Gastroesophageal sphincter (tissue), 3 donors: ENCODE data around the gene SCAI.

Experiments
- POLR2A ChIP-seq, 2 donors: fragments of 450-650 bp; IDR thresholded peaks; one replicate each; pipeline ENCODE4 v1.6.1; 2017; ENCODE audit warnings: antibody characterized with exemption in 2 of 2, mild to moderate bottlenecking in 2 of 2, moderate library complexity in 1 of 2
- POLR2AphosphoS5 ChIP-seq: sonication (generic); formaldehyde crosslinking; IDR thresholded peaks from one replicate; pipeline ENCODE4 v1.6.1; 2017; ENCODE audit warnings: antibody characterized with exemption
- TF ChIP-seq, protein P1 (sequence below), 4 experiments: fragments of 200-600 bp in 2 of 4; fragments of 450-650 bp in 2 of 4; sonication (generic) in 1 of 4; IDR thresholded peaks; one replicate each; pipeline ENCODE4 v1.5.1; 2017 to 2019; ENCODE audit warnings: antibody characterized with exemption in 4 of 4, mild to moderate bottlenecking in 2 of 4, moderate library complexity in 2 of 4

DNA sequence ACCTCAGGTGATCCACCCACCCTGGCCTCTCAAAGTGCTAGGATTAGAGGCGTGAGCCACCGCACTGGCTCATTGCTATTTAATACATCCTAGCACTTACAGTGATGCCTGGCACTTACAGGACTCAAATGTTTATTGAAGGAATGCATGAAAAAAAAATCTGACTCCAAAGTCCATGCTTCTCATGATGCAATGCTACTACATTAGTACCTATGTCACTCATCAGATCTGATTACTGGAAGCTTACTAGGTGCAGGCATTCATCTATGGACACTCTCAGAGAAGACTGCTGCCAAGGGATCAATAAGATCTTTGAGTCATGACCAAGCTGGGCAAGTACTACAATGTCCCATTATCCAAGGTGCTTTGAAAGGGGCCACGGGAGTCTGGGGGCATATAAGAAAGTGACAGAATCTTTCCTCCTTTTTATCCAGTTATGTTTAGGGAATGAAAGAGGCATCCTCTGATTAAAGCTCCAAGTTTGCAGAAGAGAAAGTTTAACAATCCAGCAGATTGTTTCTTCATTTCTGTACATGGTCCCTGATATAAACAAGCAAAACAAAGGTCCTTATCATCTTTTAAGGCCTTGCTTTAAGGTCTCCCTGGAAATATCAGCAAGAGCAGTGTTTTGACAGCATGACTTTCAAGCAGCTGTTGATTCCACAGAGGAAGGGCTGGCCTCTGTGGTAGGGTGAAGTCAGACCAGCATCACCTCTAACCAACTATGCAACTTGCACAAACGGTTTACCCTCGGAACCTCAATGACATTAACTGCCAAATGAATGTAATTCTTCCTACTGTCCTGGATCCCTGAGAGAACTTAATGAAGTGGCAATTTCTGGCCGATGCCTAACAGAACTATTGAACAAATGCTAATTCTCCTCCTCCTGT, 245.5 kb downstream of the SCAI start:
- TF ChIP-seq, protein P1, sequence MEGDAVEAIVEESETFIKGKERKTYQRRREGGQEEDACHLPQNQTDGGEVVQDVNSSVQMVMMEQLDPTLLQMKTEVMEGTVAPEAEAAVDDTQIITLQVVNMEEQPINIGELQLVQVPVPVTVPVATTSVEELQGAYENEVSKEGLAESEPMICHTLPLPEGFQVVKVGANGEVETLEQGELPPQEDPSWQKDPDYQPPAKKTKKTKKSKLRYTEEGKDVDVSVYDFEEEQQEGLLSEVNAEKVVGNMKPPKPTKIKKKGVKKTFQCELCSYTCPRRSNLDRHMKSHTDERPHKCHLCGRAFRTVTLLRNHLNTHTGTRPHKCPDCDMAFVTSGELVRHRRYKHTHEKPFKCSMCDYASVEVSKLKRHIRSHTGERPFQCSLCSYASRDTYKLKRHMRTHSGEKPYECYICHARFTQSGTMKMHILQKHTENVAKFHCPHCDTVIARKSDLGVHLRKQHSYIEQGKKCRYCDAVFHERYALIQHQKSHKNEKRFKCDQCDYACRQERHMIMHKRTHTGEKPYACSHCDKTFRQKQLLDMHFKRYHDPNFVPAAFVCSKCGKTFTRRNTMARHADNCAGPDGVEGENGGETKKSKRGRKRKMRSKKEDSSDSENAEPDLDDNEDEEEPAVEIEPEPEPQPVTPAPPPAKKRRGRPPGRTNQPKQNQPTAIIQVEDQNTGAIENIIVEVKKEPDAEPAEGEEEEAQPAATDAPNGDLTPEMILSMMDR (IDR thresholded peaks at IDR 0.05) = no peak
- no peak for TF ChIP-seq POLR2A (IDR thresholded peaks at IDR 0.05)
- no peak for TF ChIP-seq POLR2AphosphoS5
